HG02798 (cell line): ENCODE results near the gene NHLH1.
"Not testable (repeated sequence)": the region's sequence is repeated elsewhere in the genome, so short reads cannot be mapped to it uniquely, and the experiment has no call there.

Experiments
- ATAC-seq: cut with Tn5 transposase; IDR thresholded peaks from one replicate; pipeline ENCODE4 v1.9.1; 2021; ENCODE audit warnings: mild to moderate bottlenecking; ENCODE audit not compliant: unreplicated experiment, poor library complexity

Gene NHLH1

GRCh38 chr1:160375788-160376524, 9.1 kb downstream of the NHLH1 start:
- no peak for ATAC-seq

- ATAC-seq, result no peak
These were observed 9.8 kb downstream of the NHLH1 start for GRCh38 chr1:160376525-160377131.

GRCh38 chr1:160377585-160378206, 10.8 kb downstream of the NHLH1 start:
- ATAC-seq, result no peak

GRCh38 chr1:160384812-160385211, 17.9 kb downstream of the NHLH1 start:
- not testable (repeated sequence) for ATAC-seq

- ATAC-seq, result not testable (repeated sequence)
These were observed 21.5 kb downstream of the NHLH1 start for GRCh38 chr1:160388406-160388805.

- ATAC-seq, result no peak
These were observed 27.8 kb downstream of the NHLH1 start for GRCh38 chr1:160394673-160395072.

- ATAC-seq, result no peak
These were observed 30.8 kb downstream of the NHLH1 start for GRCh38 chr1:160397651-160398050.

GRCh38 chr1:160398823-160399222, 32.0 kb downstream of the NHLH1 start:
- ATAC-seq, result no peak

- no peak for ATAC-seq
These were observed 32.8 kb downstream of the NHLH1 start for GRCh38 chr1:160399544-160400222.

GRCh38 chr1:160400223-160400645, 33.4 kb downstream of the NHLH1 start, which contains the start of gene VANGL2:
TSS of gene VANGL2 (plus strand) at chr1:160400564. CDS start at chr1:160415838, 15,274 bp downstream.
- no peak for ATAC-seq

- ATAC-seq, result no peak
These were observed 34.0 kb downstream of the NHLH1 start for GRCh38 chr1:160400646-160401486.

GRCh38 chr1:160401487-160401805, 34.6 kb downstream of the NHLH1 start:
- no peak for ATAC-seq

- no peak for ATAC-seq
These were observed 35.3 kb downstream of the NHLH1 start for GRCh38 chr1:160402001-160402795.

- no peak for ATAC-seq
These were observed 36.4 kb downstream of the NHLH1 start for GRCh38 chr1:160403244-160403643.

GRCh38 chr1:160404094-160404493, 37.2 kb downstream of the NHLH1 start:
- ATAC-seq, result no peak

- ATAC-seq, result no peak
These were observed 38.5 kb downstream of the NHLH1 start for GRCh38 chr1:160405331-160405877.

GRCh38 chr1:160406131-160406968, 39.5 kb downstream of the NHLH1 start:
- no peak for ATAC-seq
